Measurements from ENCODE around the gene JAK2.
A peak's percentile ranks its signal among the peaks of the same experiment; 100 is the strongest.
"Not testable (repeated sequence)": the region's sequence is repeated elsewhere in the genome, so short reads cannot be mapped to it uniquely, and the experiment has no call there.

The JAK2 gene

DNA sequence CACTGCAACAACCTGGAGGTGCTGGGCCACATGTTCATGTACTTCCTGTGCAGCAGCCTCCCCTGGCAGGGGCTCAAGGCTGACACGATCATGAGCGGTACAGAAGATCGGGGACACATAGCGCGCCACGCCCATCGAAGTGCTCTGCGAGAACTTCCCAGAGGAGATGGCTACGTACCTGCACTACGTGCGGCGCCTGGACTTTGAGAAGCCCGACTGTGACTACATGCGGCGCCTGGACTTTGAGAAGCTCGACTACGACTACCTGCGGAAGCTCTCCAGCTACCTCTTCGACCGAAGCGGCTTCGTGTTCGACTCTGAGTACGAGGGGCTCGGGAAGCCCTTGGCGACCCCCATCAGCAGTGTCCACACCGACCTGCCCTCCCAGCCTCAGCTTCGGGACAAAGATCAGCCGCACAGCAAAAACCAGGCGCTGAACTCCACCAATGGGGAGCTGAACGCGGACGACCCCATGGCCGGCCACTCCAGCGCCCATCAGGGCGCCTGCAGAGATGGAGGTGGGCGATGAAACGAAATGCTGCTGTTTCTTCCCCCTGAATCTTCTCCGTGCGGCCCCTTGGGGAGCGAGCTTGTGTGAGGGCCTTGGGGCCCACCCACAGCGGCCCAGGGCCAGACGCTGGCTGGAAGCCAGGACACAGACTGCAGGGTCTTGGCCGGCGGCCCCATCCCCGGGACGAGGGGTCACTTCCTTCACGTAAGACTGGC is 56.5 kb downstream of the JAK2 start:
- DNase-seq (ENCODE audit: low read depth), result no peak

DNA sequence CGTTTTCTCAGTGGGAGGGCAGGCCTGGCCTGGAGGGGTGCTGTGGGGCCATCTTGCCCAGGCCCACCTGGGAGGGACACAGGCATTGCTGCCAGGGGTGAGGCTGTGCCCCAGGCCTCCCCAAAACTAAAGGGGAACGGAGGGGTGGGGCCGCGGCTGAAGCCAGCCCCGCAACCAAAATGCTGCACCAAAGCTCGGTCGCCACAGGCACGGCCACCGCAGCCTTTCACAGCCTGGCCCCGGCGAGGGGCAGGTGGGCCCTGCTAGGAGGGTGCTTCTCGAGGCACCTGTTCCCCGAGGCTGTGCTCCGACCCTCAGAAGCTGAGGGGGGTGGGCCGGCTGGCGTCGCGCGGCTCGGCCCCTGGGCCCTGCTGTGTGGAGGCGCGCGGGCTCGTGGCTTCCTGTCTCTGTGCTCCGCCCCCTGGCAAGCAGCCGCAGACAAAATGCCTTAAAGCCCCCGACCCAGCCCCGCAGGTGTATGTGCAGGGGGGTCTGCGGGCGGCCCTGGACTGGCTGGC is 57.6 kb downstream of the JAK2 start:
- no peak for DNase-seq (ENCODE audit: low read depth)

DNA sequence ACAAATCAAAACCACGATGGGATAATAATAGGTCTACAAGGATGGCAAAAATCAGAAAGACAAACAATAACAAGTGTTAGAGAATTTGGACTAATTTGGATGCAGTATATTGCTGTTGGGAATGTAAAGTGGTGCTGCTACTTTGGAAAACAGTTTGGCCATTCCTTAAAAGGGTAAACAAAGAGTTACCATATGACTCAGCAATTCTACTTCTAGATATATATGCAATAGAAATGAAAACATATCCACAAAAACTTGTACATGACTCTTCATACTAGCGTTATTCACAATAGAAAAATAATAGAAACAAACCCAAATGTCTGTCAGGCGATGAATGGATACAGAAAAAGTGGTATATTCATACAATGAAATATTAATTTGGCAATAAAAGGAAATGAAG is 58.3 kb downstream of the JAK2 start:
- no peak for DNase-seq (ENCODE audit: low read depth)

DNA sequence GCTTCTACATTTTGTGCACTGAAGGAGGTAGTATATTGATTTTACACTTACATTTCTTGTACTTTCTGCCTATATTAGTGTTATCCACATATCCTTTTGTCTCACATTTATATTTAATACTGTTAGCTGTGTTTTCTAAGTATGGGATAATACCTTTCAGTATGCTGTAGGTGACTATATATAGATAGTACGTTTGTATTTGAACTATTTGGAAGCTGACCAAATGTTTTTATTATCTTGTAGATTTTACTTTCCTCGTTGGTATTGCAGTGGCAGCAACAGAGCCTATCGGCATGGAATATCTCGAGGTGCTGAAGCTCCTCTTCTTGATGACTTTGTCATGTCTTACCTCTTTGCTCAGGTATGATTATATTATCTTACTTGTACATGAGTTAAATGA is 59.1 kb downstream of the JAK2 start:
- no peak for DNase-seq (ENCODE audit: low read depth)

DNA sequence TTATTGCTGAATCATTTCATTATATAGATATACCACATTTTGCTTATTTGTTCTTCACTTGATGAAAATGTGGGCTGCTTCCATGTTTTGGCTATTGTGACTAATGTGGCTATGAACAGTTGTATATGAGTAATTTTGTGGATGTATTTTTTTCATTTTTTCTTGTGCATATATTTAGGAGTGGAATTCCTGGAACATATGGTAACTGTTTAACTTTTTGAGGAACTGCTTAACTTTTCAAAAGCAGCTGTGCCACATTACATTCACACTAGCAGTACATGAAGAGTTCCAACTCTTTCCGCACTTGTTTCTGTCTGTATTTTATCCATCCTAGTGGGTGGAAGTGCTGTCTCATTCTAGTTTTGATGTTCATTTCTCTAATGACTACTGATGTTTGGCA is 67.8 kb downstream of the JAK2 start:
- DNase-seq (ENCODE audit: low read depth), result peak; percentile 9

DNA sequence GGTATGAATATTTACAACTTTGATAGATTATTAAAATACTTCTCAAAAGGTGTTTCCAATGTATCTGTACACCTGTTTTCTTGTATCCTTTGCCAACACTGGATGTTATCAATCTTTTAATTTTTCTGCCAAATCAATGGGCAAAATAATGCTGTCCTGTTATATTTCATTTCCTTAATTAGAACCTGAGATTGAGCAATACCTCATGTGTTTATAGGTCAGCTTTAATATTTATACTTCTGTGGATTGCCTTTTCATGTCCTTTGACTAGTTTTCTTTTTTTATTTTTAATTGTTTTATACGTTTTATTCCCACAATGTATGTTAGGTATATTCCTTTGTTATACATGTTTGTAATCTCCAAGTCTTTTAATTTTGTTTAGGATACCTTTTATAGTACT is 77.6 kb downstream of the JAK2 start:
- no peak for DNase-seq (ENCODE audit: low read depth)

DNA sequence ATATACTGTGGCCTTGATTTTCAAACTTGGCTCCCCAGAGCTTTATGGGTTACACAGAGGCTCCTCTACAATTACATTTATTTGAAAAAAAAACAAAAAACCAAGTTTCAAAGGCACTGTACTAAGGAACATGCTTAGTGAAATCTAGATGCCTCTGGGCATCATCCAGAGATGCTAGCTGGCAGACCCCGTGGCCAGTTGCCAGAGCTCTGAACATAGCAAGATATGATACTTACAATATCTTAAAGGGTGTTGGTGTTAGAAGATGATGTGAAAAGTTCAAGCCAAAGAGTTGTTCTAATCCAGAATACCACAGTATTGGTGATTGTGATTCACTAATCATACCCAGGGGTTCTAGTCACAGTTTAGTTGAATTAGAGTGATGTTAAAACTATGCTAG is 87.8 kb downstream of the JAK2 start:
- no peak for DNase-seq (ENCODE audit: low read depth)

DNA sequence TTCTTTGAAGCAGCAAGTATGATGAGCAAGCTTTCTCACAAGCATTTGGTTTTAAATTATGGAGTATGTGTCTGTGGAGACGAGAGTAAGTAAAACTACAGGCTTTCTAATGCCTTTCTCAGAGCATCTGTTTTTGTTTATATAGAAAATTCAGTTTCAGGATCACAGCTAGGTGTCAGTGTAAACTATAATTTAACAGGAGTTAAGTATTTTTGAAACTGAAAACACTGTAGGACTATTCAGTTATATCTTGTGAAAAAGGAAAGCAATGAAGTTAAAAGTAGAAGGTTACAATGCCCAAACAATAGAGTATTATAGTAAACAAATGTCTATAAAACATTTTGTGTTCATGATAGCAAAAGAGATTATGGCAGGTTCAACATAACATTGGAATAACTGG is 88.6 kb downstream of the JAK2 start:
- no peak for DNase-seq (ENCODE audit: low read depth)

DNA sequence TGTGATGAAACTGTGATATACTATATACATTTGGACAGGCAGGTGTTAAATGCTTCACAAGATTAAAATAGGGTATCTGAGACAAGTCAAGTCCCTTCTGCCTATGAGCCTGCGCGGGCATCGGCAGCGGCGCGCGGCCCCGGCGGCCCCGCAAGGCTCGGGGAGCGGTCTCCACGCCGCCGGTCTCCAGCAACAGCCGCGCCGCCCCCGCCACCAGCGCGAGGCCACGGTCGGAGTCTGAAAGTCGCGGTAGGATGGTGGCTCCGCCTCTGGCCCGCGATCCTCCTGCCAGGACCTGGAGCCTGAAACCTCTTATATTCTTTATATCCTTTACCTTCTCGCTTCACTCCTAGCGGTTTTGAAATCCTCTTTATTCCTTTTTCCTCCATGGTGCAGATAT is 100.9 kb downstream of the JAK2 start:
- no peak for DNase-seq (ENCODE audit: low read depth)

DNA sequence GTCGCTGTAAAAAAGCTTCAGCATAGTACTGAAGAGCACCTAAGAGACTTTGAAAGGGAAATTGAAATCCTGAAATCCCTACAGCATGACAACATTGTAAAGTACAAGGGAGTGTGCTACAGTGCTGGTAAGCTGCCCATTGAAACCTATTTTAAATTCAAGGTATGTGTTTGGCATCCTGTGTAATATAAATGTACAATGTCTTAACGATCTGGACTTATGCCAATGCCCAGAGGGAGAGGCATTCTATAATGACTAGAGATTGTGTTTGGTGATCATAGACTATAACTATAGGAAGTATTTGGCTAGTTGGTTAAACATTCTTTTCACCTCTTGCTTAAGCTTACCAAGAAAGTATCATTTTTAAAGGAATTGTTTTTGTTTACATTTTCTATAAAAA is 104.7 kb downstream of the JAK2 start:
- DNase-seq (ENCODE audit: low read depth), result no peak

DNA sequence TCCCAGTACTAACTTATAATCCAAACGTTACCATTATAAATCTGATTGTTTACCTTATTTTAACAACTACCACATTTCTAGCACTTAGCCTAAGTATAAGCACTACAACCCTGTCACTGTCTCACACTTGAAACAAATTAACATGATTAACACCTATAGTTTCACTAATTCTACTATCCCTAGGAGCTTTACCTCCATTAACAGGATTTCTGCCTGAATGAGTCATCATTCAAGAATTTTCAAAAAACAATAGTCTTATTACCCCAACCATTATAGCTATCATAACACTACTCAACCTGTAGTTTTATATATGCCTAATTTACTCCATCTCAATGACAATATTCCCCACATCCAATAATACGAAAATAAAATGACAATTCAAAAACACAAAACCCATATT is 110.7 kb downstream of the JAK2 start:
- no peak for DNase-seq (ENCODE audit: low read depth)

DNA sequence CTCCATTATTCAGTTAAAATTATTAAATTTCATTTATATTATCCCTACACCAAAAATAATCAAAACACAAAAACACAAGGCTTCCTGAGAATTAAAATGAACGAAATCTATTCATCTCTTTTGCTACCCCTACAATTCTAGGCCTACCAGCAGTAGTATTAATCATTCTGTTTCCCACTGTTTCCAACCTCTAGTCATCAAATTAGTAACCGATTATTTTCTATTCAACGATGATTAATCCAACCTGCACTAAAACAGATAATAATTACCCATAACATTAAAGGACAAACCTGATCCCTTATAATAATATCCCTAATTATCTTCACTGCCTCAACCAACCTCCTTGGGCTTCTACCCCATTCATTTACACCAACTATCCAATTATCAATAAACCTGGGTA is 114.4 kb downstream of the JAK2 start:
- no peak for DNase-seq (ENCODE audit: low read depth)

DNA sequence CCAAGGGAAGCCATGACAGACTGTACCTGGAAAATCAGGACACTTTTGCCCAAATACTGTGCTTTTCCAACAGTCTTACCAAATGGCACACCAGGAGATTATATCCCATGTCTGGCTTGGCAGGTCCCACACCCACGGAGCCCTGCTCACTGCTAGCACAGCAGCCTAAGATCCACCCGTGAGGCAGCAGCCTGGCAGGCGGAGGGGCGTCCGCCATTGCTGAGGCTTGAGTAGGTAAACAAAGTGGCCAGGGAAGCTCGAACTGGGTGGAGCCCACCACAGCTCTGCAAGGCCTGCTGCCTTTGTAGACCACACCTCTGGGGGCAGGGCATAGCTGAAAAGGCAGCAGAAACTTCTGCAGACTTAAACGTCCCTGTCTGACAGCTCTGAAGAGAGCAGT is 116.1 kb downstream of the JAK2 start:
- not testable (repeated sequence) for DNase-seq (ENCODE audit: low read depth)

DNA sequence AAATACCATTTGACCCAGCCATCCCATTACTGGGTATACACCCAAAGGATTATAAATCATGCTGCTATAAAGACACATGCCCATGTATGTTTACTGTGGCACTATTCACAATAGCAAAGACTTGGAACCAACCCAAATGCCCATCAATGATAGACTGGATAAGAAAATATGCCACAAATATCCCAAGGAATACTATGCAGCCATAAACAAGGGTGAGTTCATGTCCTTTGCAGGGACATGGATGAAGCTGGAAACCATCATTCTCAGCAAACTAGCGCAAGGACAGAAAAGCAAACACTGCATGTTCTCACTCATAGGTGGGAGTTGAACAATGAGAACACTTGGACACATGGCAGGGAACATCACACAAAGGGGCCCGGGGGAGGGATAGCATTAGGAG is 121.4 kb downstream of the JAK2 start:
- not testable (repeated sequence) for DNase-seq (ENCODE audit: low read depth)

DNA sequence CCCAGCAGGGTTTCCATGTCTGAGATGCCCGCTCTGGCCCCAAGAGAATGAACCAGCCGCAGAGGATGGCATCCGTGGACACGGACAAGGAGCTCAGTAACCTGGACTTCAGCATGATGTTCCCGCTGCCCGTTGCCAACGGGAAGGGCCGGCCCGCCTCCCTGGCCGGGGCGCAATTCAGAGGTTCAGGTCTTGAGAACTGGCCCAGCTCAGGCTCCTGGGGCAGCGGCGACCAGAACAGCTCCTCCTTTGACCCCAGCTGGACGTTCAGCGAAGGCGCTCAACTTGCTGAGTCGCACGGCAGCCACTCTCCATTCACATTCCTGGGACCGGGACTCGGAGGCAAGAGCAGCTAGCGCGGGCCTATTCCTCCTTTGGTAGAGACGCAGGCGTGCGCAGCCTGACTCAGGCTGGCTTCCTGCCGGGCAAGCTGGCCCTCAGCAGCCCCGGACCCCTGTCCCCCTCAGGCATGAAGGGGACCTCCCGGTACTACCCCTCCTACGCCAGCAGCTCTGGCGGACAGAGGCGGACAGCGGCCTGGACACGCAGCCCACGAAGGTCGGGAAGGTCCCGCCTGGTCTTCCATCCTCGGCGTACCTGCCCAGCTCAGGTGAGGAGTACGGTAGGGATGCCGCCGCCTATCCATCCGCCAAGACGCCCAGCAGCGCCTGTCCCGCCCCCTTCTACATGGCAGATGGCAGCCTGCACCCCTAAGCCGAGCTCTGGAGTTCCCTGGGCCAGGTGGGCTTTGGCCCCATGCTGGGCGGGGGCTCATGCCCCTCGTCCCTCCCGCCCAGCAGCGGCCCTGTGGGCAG is 126.0 kb downstream of the JAK2 start:
- DNase-seq (ENCODE audit: low read depth), result no peak

DNA sequence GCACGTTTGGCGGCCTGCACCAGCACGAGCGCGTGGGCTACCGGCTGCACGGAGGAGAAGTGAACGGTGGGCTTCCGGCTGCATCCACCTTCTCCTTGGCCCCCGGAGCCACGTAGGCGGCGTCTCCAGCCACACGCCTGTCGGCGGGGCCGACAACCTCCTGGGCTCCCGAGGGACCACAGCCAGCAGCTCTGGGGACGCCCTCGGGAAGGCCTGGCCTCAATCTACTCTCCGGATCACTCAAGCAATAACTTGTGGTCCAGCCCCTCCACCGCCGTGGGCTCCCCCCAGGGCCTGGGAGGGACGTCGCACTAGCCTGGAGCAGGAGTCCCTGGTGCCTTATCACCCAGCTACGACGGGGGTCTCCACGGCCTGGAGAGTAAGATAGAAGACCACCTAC is 126.6 kb downstream of the JAK2 start:
- no peak for DNase-seq (ENCODE audit: low read depth)

DNA sequence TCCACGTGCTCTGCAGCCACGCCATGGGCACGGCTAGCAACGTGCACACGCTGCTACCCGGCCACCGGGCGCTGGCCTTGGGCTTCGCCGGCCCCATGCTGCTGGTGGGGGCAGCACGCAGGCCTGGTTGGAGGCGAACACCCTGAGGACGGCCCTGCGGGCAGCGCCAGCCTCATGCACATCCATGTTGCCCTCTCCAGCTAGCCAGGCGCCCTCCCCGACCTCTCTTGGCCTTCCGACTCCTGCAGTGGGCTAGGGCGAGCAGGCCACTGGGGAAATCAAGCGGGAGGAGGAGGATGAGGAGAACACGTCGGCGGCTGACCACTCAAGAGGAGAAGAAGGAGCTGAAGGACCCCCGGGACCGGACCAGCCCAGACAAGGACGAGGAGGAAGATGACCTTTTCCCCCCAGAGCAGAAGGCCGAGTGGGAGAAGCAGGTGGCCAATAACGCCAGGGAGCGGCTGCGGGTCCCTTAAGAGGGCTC is 127.1 kb downstream of the JAK2 start:
- DNase-seq (ENCODE audit: low read depth), result no peak

DNA sequence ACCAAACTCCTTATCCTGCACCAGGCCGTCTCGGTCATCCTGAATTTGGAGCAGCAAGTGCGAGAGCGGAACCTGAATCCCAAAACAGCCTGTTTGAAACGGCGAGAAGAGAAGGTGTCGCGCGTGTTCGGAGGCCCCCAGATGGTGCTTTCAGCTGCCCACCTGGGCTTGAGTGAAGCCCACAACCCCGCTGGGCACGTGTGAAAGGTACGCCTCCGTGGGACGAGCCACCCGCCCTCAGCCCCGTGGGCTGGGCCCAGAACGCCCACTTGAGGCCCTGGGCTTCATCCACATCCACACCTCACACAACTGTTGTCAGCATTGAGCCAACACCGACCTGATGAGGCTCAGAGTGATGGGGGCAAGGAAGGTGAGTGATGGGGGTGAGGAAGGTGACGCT is 127.6 kb downstream of the JAK2 start:
- DNase-seq (ENCODE audit: low read depth), result no peak

DNA sequence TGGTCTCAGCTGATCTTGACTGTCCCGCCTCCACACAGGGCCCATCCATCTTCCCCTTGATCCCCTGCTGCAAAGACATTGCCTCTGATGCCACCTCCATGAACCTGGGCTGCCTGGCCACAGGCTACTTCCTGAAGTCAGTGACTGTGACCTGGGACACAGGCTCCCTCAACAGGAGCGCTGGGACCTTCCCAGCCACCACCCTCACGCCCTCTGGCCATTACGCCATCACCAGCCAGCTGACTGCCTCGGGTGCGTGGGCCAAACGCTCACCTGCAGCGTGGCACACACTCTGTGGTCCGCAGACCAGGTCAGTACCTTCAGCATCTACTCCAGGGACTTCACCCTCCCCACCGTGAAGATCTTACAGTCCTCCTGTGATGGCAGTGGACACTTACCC is 128.5 kb downstream of the JAK2 start:
- DNase-seq (ENCODE audit: low read depth), result no peak

DNA sequence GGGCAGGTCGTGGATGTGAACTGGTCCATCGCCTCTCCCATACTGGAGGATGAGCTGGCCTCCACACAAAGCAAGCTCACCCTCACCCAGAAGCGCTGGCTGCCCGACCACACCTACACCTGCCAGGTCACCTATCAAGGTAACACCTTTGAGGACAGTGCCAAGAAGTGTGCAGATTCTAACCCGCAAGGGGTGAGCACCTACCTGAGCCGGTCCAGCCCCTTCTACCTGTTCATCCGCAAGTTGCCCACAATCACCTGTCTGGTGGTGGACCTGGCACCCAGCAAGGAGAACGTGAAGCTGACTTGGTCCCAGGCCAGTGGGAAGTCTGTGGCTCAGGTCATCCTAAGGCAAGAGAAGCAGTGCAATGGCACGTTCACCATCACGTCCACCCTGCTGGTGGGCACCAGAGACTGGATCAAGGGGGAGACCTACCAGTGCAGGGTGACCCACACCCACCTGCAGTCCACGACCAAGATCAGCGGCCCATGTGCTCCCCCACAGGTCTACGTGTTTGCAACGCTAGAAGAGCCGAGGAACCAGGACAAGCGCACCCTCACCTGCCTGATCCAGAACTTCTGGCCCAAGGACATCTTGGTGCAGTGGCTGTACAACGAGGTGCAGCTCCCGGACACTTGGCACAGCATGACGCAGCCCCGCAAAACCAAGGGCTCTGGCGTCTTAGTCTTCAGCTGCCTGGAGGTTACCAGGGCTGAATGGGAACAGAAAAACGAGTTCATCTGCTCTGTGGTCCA is 129.1 kb downstream of the JAK2 start:
- DNase-seq (ENCODE audit: low read depth), result no peak

DNA sequence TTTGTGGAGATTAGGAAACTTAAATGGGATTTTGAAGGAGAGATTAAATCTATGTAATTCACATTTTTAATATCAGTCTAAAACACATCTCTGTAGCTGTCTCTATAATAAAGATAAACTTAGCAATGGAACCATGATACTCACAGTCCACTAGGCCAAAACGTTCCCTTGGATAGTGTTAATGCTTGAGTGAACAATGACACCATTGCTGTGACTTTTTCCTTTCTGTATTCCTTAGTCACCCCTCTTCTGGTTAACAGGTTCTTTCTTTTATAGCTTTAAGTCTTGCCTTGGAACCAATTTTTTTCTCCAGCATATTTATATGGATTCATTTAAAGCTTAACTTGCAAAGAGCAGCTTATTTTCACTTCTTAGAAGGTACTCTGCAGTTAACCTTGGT is 137.0 kb downstream of the JAK2 start:
- DNase-seq (ENCODE audit: low read depth), result no peak

DNA sequence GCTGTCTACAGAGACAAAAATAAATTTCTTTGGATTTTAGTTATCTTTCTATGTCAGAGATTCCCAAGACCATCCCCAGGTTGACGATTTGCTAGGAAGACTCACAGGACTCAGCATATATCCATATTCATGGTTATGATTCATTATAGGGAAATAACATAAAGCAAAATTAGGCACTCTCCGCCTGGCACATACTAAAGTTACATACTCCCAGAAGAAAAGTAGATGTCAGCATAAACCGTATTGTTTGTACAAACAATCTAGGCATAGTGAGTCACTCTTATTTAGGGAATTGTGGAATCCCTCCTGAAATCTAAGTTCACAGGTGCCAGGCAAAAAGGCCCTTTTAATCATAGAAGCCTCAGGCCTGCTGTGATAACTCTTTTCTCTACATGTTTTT is 137.4 kb downstream of the JAK2 start:
- DNase-seq (ENCODE audit: low read depth), result no peak

DNA sequence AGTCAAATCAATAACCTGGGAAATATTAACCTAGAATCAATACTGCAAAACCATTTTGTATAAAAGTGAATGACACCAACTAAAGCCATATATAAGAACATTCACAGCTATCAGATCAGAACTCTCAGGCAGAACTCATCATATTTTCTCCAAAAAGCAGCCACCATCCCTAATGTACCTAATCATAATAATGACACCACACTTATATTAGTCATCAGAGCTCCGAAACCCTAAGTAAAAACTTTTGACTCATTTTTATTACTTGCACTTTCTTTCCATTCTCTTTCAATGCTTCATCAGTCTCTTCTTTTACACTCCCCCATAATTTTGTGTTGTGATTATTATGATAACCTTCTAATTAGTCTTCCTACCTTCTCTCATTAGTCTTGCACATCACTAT is 155.1 kb downstream of the JAK2 start:
- no peak for DNase-seq (ENCODE audit: low read depth)

Data from fibroblast of the conjunctiva (primary cell).